ENCODE measurements around the gene PATZ1.

Gene PATZ1

GRCh38 chr22:31281733-31282132, 64.4 kb downstream of the PATZ1 start:
- DNase-seq: no peak

GRCh38 chr22:31279821-31280505, 66.2 kb downstream of the PATZ1 start:
- no peak for DNase-seq

GRCh38 chr22:31279327-31279669, 66.8 kb downstream of the PATZ1 start:
- DNase-seq: no peak

GRCh38 chr22:31278626-31279326, 67.4 kb downstream of the PATZ1 start:
- DNase-seq: no peak

- no peak for DNase-seq
These were observed 68.0 kb downstream of the PATZ1 start for GRCh38 chr22:31278151-31278621.

GRCh38 chr22:31277741-31278140, 68.4 kb downstream of the PATZ1 start:
- no peak for DNase-seq

- no peak for DNase-seq
These were observed 69.5 kb downstream of the PATZ1 start for GRCh38 chr22:31276426-31277167.

Measured in NCI-H2227 treated with DMSO at 0.1 percent for 48 hours (cell line).